ENCODE measurements around the gene ZNF487. TPM values are rescaled to one million over a fixed set of nuclear protein-coding genes. Genes with fewer than 3 reads are reported as not detected.

The ZNF487 gene
- total RNA-seq, 2 donors from 2014 or later = 1.6 to 7.5 TPM

DNA sequence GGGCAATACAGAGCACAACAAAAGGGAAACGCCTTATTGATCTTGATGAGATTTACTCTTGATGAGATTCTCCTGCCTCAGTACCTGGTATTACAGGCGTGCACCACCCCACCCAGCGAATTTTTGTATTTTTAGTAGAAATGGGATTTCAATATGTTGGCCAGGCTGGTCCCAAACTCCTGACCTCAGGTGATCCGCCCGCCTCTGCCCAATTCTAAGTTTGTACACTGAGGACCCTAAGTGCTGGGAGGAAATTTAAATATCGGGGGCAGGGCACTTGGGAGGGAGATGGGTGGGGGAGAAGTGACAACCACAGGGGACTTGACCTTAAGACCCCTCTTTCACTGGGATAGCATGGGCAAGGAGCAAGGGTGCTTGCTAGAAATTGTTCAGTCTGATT lies 42.0 kb upstream of the ZNF487 start:
- no peaks in the 10 kb centered on the region for H3K9me3 ChIP-seq
- no peak for TF ChIP-seq POLR2A (IDR thresholded peaks at IDR 0.05)
- TF ChIP-seq, protein P1, sequence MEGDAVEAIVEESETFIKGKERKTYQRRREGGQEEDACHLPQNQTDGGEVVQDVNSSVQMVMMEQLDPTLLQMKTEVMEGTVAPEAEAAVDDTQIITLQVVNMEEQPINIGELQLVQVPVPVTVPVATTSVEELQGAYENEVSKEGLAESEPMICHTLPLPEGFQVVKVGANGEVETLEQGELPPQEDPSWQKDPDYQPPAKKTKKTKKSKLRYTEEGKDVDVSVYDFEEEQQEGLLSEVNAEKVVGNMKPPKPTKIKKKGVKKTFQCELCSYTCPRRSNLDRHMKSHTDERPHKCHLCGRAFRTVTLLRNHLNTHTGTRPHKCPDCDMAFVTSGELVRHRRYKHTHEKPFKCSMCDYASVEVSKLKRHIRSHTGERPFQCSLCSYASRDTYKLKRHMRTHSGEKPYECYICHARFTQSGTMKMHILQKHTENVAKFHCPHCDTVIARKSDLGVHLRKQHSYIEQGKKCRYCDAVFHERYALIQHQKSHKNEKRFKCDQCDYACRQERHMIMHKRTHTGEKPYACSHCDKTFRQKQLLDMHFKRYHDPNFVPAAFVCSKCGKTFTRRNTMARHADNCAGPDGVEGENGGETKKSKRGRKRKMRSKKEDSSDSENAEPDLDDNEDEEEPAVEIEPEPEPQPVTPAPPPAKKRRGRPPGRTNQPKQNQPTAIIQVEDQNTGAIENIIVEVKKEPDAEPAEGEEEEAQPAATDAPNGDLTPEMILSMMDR (IDR thresholded peaks at IDR 0.05) = no peak
- H3K27ac ChIP-seq = no peak overlapping the region
- 80 to 86% methylated on average over 6 of the region's 6 CpGs for WGBS, 2 donors
- peaks cover 7 to 20% of the 10 kb centered on the region in 2 donors for H3K36me3 ChIP-seq (replicated peaks in 1 of 2; ENCODE audit: insufficient read depth in 1 of 2, low read depth in 2 of 2)
- ATAC-seq (no peak), DNase-seq (no peak)
- H3K4me1 ChIP-seq = peaks cover 46% of the 10 kb centered on the region
- intact Hi-C loops (cut with DNase I) = no loop called here
- no peak overlapping the region for H3K4me3 ChIP-seq
- H3K27me3 ChIP-seq = no peaks in the 10 kb centered on the region

DNA sequence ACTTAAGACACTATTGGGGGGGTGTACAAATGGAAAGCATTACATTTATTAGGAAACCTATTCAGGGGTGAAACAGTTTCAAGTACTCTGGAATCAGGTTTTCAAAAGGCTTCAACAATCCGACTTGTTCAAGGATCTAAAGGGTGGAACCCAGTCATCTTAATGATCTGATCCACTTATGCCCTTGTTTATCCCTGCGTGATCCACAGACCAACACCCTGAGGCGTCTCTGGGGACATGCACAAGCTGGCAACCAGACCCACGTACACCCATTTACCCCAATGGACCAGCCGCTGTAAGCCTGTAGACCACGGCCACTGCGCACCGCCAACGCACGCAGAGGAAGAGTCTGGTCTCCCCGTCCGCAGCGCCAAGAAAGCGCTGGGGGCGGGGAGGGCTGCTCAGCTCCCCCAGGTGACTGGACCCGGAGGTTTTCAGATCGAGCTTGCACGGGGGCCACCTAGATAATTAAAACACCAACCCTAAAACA lies 41.3 kb upstream of the ZNF487 start:
- ATAC-seq (no peak), DNase-seq (peak in 1 of 4 donors; percentile 22)
- intact Hi-C loops (cut with DNase I) = no loop called here
- Histone ChIP-seq H3K27ac (peak overlapping the region; percentile 94 to 99 (median 98)), H3K4me3 (peak overlapping the region in 1 of 2 donors; percentile 46), H3K4me1 (peaks cover 51% of the 10 kb centered on the region), H3K27me3 (no peaks in the 10 kb centered on the region), H3K36me3 (replicated peaks in 1 of 2; ENCODE audit: insufficient read depth in 1 of 2, low read depth in 2 of 2) (peaks cover 7 to 17% of the 10 kb centered on the region in 2 donors), H3K9me3 (no peaks in the 10 kb centered on the region)
- 12 to 18% methylated on average over 4 to 18 of the region's 18 CpGs for WGBS, 2 donors
- TF ChIP-seq POLR2A (IDR thresholded peaks at IDR 0.05) = no peak

DNA sequence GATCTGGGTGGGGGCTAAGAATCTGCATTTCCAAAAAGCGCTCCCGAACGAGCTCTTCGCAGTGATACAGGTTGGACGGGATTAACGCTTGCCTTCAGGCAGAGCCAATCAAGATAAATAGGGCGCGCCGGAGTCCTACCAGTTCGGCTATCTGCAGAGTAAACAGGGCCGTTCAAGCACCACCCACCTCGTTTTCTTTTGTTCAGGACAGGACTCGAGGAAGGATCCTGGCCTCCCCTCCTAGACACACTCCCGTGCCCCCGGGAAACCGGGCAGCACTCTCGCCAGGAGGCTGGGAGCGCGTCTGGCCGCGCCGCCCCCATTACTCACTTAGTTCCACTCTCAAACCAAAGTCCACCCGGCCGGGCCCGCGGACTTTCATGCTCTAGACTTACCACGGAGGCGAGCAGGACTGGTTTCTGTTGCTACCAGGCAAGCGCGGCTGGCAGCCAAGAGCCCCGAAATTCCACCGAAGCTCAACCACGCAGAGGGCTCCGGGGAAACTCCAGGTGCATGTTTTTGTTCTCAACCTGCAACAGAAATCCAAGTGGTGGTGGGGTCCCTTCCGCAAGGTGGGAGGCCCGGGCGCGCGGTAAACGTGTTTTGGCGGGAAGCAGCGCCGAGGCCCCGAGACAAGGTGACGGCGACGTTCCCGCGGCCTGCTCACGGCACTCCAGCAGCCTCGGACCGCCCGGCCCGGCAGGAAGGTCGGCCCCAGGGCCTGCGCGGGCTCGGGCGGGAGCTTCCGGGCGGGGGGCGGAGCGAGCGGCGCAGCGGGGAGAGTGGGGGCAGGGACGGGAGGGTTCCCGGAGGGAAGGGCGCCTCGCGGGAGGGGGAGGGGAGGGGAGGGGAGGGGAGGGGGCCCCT lies 40.6 kb upstream of the ZNF487 start:
- no peaks in the 10 kb centered on the region for H3K27me3 ChIP-seq
- ATAC-seq (peak; percentile 82), DNase-seq (peak; percentile 77 to 81 (median 78))
- 3 to 24% methylated on average over 4 to 39 of the region's 71 CpGs for WGBS, 2 donors
- intact Hi-C loops (cut with DNase I) = no loop called here
- H3K27ac ChIP-seq = peak overlapping the region; percentile 94 to 99 (median 98)
- H3K4me1 ChIP-seq = peaks cover 57% of the 10 kb centered on the region
- H3K9me3 ChIP-seq = no peaks in the 10 kb centered on the region
- peaks cover 7 to 17% of the 10 kb centered on the region in 2 donors for H3K36me3 ChIP-seq (replicated peaks in 1 of 2; ENCODE audit: insufficient read depth in 1 of 2, low read depth in 2 of 2)
- peak in 2 of 3 donors; percentile 22 to 46 for TF ChIP-seq POLR2A (IDR thresholded peaks at IDR 0.05)
- TF ChIP-seq, protein P1 (IDR thresholded peaks at IDR 0.05) = no peak
- peak overlapping the region; percentile 46 to 78 for H3K4me3 ChIP-seq

DNA sequence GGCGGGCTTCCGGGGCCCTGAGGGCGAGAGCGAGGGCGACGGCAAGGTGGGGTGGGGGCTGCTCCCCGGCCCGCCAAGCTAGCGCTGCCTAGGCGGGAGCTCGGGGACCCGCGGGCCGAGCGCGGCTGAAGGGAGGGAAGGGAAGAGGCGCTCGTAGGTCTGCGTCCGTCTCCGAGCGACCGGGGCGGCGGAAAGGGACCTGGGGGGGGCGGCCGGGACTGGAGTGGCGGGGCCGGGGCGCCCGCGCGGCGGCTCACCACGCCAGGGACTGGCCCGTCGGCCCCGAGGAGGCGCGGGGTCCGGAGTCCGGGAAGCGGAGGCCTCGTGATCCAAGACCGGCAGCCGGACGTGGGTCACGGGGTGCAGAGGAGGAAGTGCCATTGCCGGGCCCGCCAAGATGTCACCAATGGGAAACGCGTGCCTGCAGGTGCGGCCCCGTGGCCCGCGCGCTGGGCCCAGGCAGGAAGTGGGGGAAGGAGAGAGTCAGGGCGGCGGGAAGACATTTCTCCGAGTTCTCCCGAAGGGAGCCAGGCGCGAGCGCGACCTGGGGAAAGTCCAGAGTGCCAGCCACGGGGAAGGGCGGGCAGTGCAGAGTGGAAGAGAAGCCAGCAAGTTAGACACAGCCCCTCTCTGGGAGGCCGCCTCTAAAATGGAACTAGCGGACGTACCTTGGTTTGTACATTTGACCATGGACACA lies 39.8 kb upstream of the ZNF487 start:
- no peaks in the 10 kb centered on the region for H3K27me3 ChIP-seq
- DNase-seq (peak; percentile 88 to 94 (median 92)), ATAC-seq (peak; percentile 86)
- H3K27ac ChIP-seq = peak overlapping the region; percentile 94 to 99 (median 98)
- peak overlapping the region; percentile 46 to 78 for H3K4me3 ChIP-seq
- H3K36me3 ChIP-seq (replicated peaks in 1 of 2; ENCODE audit: insufficient read depth in 1 of 2, low read depth in 2 of 2) = peaks cover 7 to 11% of the 10 kb centered on the region in 2 donors
- WGBS, 2 donors = 0 to 1% methylated on average over 13 to 52 of the region's 70 CpGs
- peak; percentile 53 to 72 (median 55) for TF ChIP-seq POLR2A (IDR thresholded peaks at IDR 0.05)
- TF ChIP-seq, protein P1 (IDR thresholded peaks at IDR 0.05) = peak in 1 of 7 experiments; percentile 5
- H3K9me3 ChIP-seq = no peaks in the 10 kb centered on the region
- intact Hi-C loops (cut with DNase I) = no loop called here
- H3K4me1 ChIP-seq = peaks cover 65% of the 10 kb centered on the region

DNA sequence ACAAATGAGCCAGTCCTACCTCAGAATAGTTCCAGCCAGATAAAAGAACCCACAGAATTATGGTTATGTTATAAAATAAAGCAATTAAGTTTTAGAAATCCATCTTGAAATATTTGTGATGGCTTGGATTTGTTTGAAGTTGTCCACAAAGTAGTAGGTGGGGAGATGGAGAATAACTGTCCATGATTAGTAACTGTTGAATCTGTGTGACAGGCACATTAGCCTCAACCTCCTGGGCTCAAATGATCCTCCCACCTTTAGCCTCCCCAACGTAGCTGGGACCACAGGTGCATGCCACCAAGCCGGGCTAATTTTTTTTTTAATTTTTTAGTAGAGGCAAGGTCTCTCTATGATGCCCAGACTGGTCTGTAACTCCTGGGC lies 38.0 kb upstream of the ZNF487 start:
- intact Hi-C loops (cut with DNase I) = no loop called here
- Histone ChIP-seq H3K36me3 (replicated peaks in 1 of 2; ENCODE audit: insufficient read depth in 1 of 2, low read depth in 2 of 2) (peaks cover 0 to 4% of the 10 kb centered on the region in 2 donors), H3K27ac (peak overlapping the region in 2 of 4 donors; percentile 19 to 99), H3K9me3 (no peaks in the 10 kb centered on the region), H3K4me1 (peaks cover 84% of the 10 kb centered on the region), H3K4me3 (no peak overlapping the region), H3K27me3 (no peaks in the 10 kb centered on the region)
- ATAC-seq (no peak), DNase-seq (no peak)
- no peak for TF ChIP-seq POLR2A (IDR thresholded peaks at IDR 0.05)
- TF ChIP-seq, protein P1 (IDR thresholded peaks at IDR 0.05) = no peak
- WGBS, 2 donors = 64 to 66% methylated on average over 2 of the region's 2 CpGs

All from body of pancreas (tissue), 4 donors.